T-cell (primary cell): ENCODE results near the gene CTNS. TPM values are rescaled to one million over a fixed set of nuclear protein-coding genes. Genes with fewer than 3 reads are reported as not detected.
A peak's percentile ranks its signal among the peaks of the same experiment; 100 is the strongest.

ENCODE experiments used
- ATAC-seq, 4 experiments: fragments of 200-7000 bp in 3 of 4; fragments of 150-1000 bp in 1 of 4; cut with Tn5 transposase; replicated peaks in 1 of 4; 1 replicate in 3 of 4; 2 replicates in 1 of 4; pipeline ENCODE4 v1.10.0; 2021; ENCODE audit warnings: moderate library complexity in 3 of 4, mild to moderate bottlenecking in 2 of 4, moderate number of reproducible peaks in 1 of 4
- CTCF ChIA-PET, 2 donors: fragments of 300-600 bp; sonication (Branson Sonifier 250); formaldehyde crosslinking; loops; one replicate each; lab custom pipeline; 2022; ENCODE audit warnings: antibody characterized with exemption in 2 of 2; lab: Charles Lee
- POLR2A ChIA-PET, 2 donors: fragments of 300-600 bp; sonication (Branson Sonifier 250); formaldehyde crosslinking; loops; one replicate each; lab custom pipeline; 2022; ENCODE audit warnings: antibody characterized with exemption in 2 of 2; lab: Charles Lee
- DNase-seq, 35 experiments: peaks; one replicate each; pipeline versions ENCODE4 v3.0.0 to v3.0.0-alpha.2; 2013 to 2023
- H3K27ac ChIP-seq: one replicate; pipeline ENCODE4 v1.5.1; 2013; ENCODE audit warnings: low read length
- H3K27me3 ChIP-seq, 2 experiments: replicated peaks in 1 of 2; 1 replicate in 1 of 2; 2 replicates in 1 of 2; pipeline versions ENCODE4 v1.6.1 to v1.7.0; 2013; ENCODE audit warnings: low read length in 1 of 2, mixed read lengths in 1 of 2; ENCODE audit not compliant: control insufficient read depth in 2 of 2, insufficient read depth in 2 of 2; ENCODE audit errors: extremely low read depth in 1 of 2
- H3K36me3 ChIP-seq, 2 donors: 1 replicate in 1 of 2; 2 replicates in 1 of 2; pipeline versions ENCODE4 v1.6.1 to v1.7.0; 2013; ENCODE audit warnings: low read length in 1 of 2; ENCODE audit not compliant: control insufficient read depth in 2 of 2, insufficient read depth in 1 of 2; ENCODE audit errors: extremely low read depth in 1 of 2
- H3K4me1 ChIP-seq, 2 experiments: 1 replicate in 1 of 2; 2 replicates in 1 of 2; pipeline versions ENCODE4 v1.6.1 to v1.7.0; 2013; ENCODE audit warnings: low read length in 2 of 2, mixed read lengths in 1 of 2; ENCODE audit not compliant: insufficient read depth in 2 of 2, control insufficient read depth in 1 of 2; ENCODE audit errors: extremely low read depth in 1 of 2
- H3K4me3 ChIP-seq, 2 donors: 1 replicate in 1 of 2; 2 replicates in 1 of 2; pipeline versions ENCODE4 v1.5.1 to v1.7.0; 2013; ENCODE audit warnings: mild to moderate bottlenecking in 2 of 2, low read length in 1 of 2, moderate library complexity in 1 of 2; ENCODE audit not compliant: control insufficient read depth in 1 of 2; ENCODE audit errors: extremely low read depth in 1 of 2
- H3K9me3 ChIP-seq: 2 replicates; pipeline ENCODE4 v1.7.0; 2013
- H3K27ac Mint-ChIP-seq, 2 donors: one replicate each; pipeline ENCODE4 v1.8.0; 2020 to 2021; ENCODE audit warnings: mild to moderate bottlenecking in 2 of 2, mixed read lengths in 2 of 2
- H3K27me3 Mint-ChIP-seq, 2 donors: one replicate each; pipeline ENCODE4 v1.8.0; 2021 to 2022; ENCODE audit warnings: mixed read lengths in 2 of 2
- H3K36me3 Mint-ChIP-seq: one replicate; pipeline ENCODE4 v1.8.0; 2021; ENCODE audit warnings: mixed read lengths
- H3K4me1 Mint-ChIP-seq, 3 donors: one replicate each; pipeline ENCODE4 v1.8.0; 2020 to 2022; ENCODE audit warnings: mixed read lengths in 3 of 3, mild to moderate bottlenecking in 1 of 3
- H3K4me3 Mint-ChIP-seq, 3 donors: one replicate each; pipeline ENCODE4 v1.8.0; 2020 to 2022; ENCODE audit warnings: mild to moderate bottlenecking in 3 of 3, mixed read lengths in 3 of 3, moderate library complexity in 3 of 3
- H3K9me3 Mint-ChIP-seq, 3 donors: one replicate each; pipeline ENCODE4 v1.8.0; 2020 to 2022; ENCODE audit warnings: mixed read lengths in 3 of 3
- WGBS: methylation state at CpG from one replicate; pipeline ENCODE4 v1.1.5; 2013; ENCODE audit warnings: missing lambda C conversion rate; ENCODE audit not compliant: insufficient coverage; 5-methylcytosine and 5-hydroxymethylcytosine counted together
- total RNA-seq, 35 experiments: library from RNA in 6 of 35; stranded (reverse) in 6 of 35; fragments of 120-200 nt in 1 of 35; gene quantifications; one replicate each; pipeline versions ENCODE4 v1.2.1 to v1.2.4 and lab custom pipeline; 2013 to 2026

The CTNS gene
- total RNA-seq, 5 donors from 2014 or later (not counting 1 experiment from before 2014, with no cell fraction given), result 7.1 to 15.9 (median 11.4) TPM

DNA sequence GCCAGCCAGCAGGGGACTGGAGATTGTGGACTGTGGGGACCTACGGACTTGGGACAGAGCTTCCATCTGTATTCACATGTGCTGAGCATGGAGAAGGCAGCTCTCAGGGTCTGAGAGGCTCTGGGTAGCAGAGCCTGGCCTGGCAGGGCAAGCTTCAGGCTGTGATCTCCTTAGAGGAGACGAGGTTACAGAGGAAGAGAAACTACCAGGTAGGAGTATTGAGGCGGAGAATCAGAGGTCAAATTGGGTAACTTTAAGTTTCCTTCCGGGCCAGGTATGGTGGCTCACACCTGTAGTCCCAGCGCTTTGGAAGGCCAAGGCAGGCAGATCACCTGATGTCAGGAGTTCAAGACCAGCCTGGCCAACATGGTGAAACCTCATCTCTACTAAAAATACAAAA lies 8.8 kb downstream of the CTNS start:
- ChIA-PET CTCF (no interaction called here), POLR2A (no interaction called here)
- Mint-ChIP-seq H3K4me1 (no peaks in the 10 kb centered on the region), H3K36me3 (peaks cover 20% of the 10 kb centered on the region), H3K4me3 (no peak overlapping the region), H3K9me3 (no peaks in the 10 kb centered on the region), H3K27me3 (no peaks in the 10 kb centered on the region), H3K27ac (no peak overlapping the region)
- H3K27ac ChIP-seq, result no peak overlapping the region
- ATAC-seq (no peak), DNase-seq (no peak)
- peaks cover 0 to 9% of the 10 kb centered on the region in 2 donors for H3K36me3 ChIP-seq
- H3K9me3 ChIP-seq, result no peaks in the 10 kb centered on the region
- no peaks in the 10 kb centered on the region for H3K27me3 ChIP-seq
- WGBS, result 69% methylated on average over 5 of the region's 5 CpGs
- peaks cover 0 to 3% of the 10 kb centered on the region in 2 experiments for H3K4me1 ChIP-seq
- no peak overlapping the region for H3K4me3 ChIP-seq

DNA sequence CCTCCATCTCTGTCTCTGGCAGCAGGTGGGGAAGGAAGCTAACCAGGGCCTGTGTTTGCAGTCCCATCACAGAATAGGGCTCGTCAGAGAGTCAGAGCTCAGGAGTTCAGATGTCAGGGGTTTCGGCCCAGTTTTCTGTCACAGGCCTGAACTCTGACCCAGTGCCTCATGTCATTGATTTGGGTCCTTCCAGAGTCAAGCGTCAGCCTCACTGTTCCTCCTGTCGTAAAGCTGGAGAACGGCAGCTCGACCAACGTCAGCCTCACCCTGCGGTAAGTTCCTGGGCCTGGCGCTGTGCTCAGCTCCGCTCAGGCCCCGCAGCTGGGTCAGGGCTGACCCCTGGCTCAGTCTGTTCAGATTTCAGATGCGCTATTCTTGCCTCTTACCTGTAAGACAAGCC lies 10.7 kb downstream of the CTNS start:
- Histone ChIP-seq H3K36me3 (peaks cover 0 to 9% of the 10 kb centered on the region in 2 donors), H3K27me3 (no peaks in the 10 kb centered on the region), H3K4me1 (peaks cover 0 to 3% of the 10 kb centered on the region in 2 experiments), H3K4me3 (no peak overlapping the region), H3K9me3 (no peaks in the 10 kb centered on the region), H3K27ac (no peak overlapping the region)
- Mint-ChIP-seq H3K27me3 (no peaks in the 10 kb centered on the region), H3K4me1 (no peaks in the 10 kb centered on the region), H3K27ac (no peak overlapping the region), H3K4me3 (no peak overlapping the region), H3K9me3 (no peaks in the 10 kb centered on the region), H3K36me3 (peaks cover 20% of the 10 kb centered on the region)
- CTCF ChIA-PET, result interaction anchor here in 1 of 2 donors (1.0 kb wide), 1 partner anchor 11 kb away, joined by 3 read pairs; the partner anchor contains the start of genes CTNS and SHPK
- WGBS, result 86% methylated on average over 12 of the region's 12 CpGs
- DNase-seq, result no peak
- no peak for ATAC-seq
- POLR2A ChIA-PET, result no interaction called here

DNA sequence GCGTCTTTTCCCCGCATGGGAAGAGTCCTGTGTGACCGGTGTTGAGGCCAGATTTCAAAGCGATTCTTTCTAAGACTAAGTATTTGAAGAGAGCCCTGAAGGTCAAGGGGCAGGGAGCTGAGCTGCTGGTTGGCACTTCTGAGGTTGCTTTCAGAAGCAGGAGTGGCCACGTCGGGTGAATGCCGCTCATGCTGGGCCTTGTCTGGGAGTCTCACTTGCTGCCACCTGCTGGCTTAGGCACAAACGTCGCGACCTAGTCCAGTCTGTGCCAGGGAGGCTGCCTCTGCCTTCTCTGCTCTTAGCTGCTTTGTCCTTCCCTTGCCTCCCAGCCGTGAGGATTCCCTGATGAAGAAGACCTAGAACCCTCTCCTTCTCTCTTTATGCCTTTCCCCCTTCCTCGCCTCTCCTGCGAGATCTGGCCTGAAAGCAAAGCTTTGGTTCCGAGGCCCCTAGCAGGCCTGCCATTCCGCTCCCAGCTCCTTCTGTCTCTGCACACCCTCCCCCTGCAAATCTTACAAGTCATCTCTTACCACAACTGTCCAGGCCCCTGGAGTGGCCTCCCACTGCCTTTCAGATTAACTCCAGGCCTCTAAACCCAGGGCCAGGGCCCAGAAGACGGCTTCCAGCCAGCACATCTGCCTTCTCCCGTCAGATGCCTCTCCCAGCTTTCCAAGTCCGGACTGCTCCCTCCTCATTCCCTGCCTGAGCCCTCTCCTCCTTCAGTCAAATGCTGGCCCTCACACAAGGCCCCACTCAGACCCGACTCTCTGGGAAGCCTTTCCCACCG lies 11.4 kb downstream of the CTNS start:
- peaks cover 0 to 3% of the 10 kb centered on the region in 2 experiments for H3K4me1 ChIP-seq
- POLR2A ChIA-PET, result no interaction called here
- H3K4me3 ChIP-seq, result no peak overlapping the region
- CTCF ChIA-PET, result interaction anchor here in 1 of 2 donors (1.0 kb wide), 1 partner anchor 12 kb away, joined by 3 read pairs; the partner anchor contains the start of genes CTNS and SHPK
- H3K27me3 ChIP-seq, result no peaks in the 10 kb centered on the region
- Mint-ChIP-seq H3K27me3 (no peaks in the 10 kb centered on the region), H3K9me3 (no peaks in the 10 kb centered on the region), H3K4me3 (no peak overlapping the region), H3K27ac (no peak overlapping the region), H3K4me1 (no peaks in the 10 kb centered on the region), H3K36me3 (peaks cover 20% of the 10 kb centered on the region)
- WGBS, result 69% methylated on average over 17 of the region's 20 CpGs
- DNase-seq (peak in 21 of 35 experiments; percentile 4 to 47 (median 19)), ATAC-seq (peak; percentile 52 to 65 (median 58))
- no peak overlapping the region for H3K27ac ChIP-seq
- H3K9me3 ChIP-seq, result no peaks in the 10 kb centered on the region
- peaks cover 0 to 9% of the 10 kb centered on the region in 2 donors for H3K36me3 ChIP-seq

DNA sequence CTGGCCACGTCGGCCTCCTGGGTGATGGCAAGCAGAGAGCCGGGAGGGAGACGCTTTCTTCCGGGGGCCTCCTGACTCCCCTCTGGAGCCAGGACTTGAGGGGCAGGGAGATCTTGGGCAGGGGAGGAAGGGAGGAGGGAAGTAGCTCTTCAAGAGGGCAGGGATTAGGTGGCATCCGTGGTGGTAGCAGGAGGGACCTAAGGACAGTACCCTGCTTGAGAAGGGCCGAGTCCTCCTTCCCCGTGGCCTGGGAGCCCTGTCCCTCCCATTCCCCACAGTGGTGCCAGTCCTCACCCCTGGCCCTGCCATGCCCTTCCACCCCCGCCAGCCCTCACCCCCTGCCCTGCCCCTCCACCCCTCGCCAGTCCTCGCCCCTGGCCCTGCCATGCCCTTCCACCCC lies 19.2 kb downstream of the CTNS start:
- H3K4me1 ChIP-seq, result no peaks in the 10 kb centered on the region
- WGBS, result 95% methylated on average over 3 of the region's 11 CpGs
- H3K4me3 Mint-ChIP-seq, result no peak overlapping the region
- no peak for ATAC-seq
- H3K27me3 Mint-ChIP-seq, result no peaks in the 10 kb centered on the region
- ChIA-PET CTCF (no interaction called here), POLR2A (no interaction called here)
- no peaks in the 10 kb centered on the region for H3K36me3 Mint-ChIP-seq
- H3K9me3 ChIP-seq, result no peaks in the 10 kb centered on the region
- no peaks in the 10 kb centered on the region for H3K9me3 Mint-ChIP-seq
- H3K27me3 ChIP-seq, result no peaks in the 10 kb centered on the region
- DNase-seq, result no peak
- H3K27ac Mint-ChIP-seq, result no peak overlapping the region
- H3K4me1 Mint-ChIP-seq, result no peaks in the 10 kb centered on the region
- peaks cover 0 to 7% of the 10 kb centered on the region in 2 donors for H3K36me3 ChIP-seq
- H3K4me3 ChIP-seq, result no peak overlapping the region
- H3K27ac ChIP-seq, result no peak overlapping the region

GRCh38 chr17:3656353-3656752 lies 19.8 kb downstream of the CTNS start:
- WGBS, result 92% methylated on average over 14 of the region's 16 CpGs
- Mint-ChIP-seq H3K4me3 (no peak overlapping the region), H3K27me3 (no peaks in the 10 kb centered on the region), H3K4me1 (no peaks in the 10 kb centered on the region), H3K9me3 (no peaks in the 10 kb centered on the region), H3K27ac (no peak overlapping the region), H3K36me3 (no peaks in the 10 kb centered on the region)
- Histone ChIP-seq H3K9me3 (no peaks in the 10 kb centered on the region), H3K4me3 (no peak overlapping the region), H3K36me3 (peaks cover 0 to 7% of the 10 kb centered on the region in 2 donors), H3K27me3 (no peaks in the 10 kb centered on the region), H3K27ac (no peak overlapping the region), H3K4me1 (no peaks in the 10 kb centered on the region)
- DNase-seq, result no peak
- ATAC-seq, result no peak
- ChIA-PET CTCF (no interaction called here), POLR2A (no interaction called here)

DNA sequence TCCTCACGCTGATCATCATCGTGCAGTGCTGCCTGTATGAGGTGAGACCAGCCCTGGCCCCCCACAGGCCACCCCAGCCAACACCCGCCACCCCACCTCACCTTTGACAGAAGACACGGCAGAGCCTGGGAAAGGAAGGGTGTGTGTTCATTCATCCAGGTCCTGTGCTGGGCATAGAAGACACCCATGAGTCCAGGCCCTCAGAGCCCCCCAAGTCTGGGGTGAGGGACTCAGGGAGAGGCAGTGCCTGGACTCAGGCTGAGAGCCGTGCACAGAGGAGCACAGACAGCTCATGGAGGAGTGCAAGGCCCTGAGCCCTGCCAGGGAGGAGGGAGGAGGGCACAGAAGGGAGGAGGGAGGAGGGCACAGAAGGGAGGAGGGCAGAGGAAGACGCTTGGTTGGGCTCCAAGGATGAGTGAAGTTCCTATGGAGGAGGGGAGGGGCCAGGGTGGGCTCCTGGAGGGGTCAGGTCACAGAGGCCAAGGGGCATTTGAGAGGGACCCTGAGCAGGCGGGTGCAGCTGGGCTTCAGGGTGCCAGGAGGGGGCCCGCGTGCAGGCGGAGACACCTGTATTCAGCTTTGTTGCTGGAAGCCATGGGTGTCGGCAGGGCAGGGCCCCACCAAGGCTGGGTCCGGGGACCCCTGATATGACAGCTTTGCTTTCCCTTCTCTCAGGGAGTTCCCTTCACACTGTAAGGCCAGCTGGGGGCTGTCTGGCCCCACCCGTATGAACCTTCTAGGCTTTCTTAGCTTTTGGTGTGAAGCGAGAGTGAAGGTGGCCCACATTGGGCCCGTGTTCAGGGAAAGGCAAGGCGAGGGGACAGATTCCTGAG lies 20.4 kb downstream of the CTNS start:
- no peaks in the 10 kb centered on the region for H3K36me3 Mint-ChIP-seq
- DNase-seq (no peak), ATAC-seq (no peak)
- no peak overlapping the region for H3K4me3 Mint-ChIP-seq
- H3K27ac Mint-ChIP-seq, result no peak overlapping the region
- WGBS, result 86% methylated on average over 10 of the region's 16 CpGs
- no peaks in the 10 kb centered on the region for H3K4me1 Mint-ChIP-seq
- POLR2A ChIA-PET, result no interaction called here
- H3K9me3 Mint-ChIP-seq, result no peaks in the 10 kb centered on the region
- CTCF ChIA-PET, result no interaction called here
- no peaks in the 10 kb centered on the region for H3K27me3 Mint-ChIP-seq
- H3K27ac ChIP-seq, result no peak overlapping the region
- no peaks in the 10 kb centered on the region for H3K9me3 ChIP-seq
- H3K4me3 ChIP-seq, result no peak overlapping the region
- H3K27me3 ChIP-seq, result no peaks in the 10 kb centered on the region
- H3K36me3 ChIP-seq, result peaks cover 0 to 7% of the 10 kb centered on the region in 2 donors
- no peaks in the 10 kb centered on the region for H3K4me1 ChIP-seq
